ACHN (cell line): Measurements from ENCODE around the gene DENND2D.

Source experiments
- DNase-seq: peaks from one replicate; pipeline ENCODE4 v3.0.0-alpha.2; 2015
- in situ Hi-C: cut with HindIII; loops from 2 replicates; pipeline ENCODE4 v1.10.0; 2017; ENCODE audit warnings: low sequenced_read_pairs, low pct_ligation_motif_present, low pct_unique_long_range_greater_than_20kb

Gene DENND2D

GRCh38 chr1:111192074-111192473 is 8.4 kb downstream of the DENND2D start:
- in situ Hi-C loops = no loop called here
- DNase-seq = no peak

DNA sequence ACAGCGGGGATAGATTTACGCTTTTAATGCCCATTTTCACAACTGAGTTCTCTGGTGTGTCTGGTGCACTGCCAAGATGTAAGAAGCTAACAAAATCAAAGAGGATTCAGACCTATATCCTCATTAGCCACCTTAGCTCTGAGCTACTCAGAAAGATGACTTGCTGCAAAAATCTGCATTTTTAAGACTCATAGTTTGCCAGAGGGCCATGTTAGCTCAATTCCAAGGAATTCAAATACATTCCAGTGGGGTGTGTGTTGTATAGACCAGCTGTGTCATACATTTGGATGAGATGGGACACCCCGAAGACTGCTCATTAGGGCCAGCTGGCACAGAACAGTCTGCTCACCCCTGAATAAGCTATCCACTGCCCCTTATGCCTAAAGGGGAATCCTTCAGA is 8.9 kb downstream of the DENND2D start:
- no peak for DNase-seq
- in situ Hi-C loops = no loop called here

GRCh38 chr1:111190931-111191451 is 9.5 kb downstream of the DENND2D start:
- in situ Hi-C loops = no loop called here
- no peak for DNase-seq

DNA sequence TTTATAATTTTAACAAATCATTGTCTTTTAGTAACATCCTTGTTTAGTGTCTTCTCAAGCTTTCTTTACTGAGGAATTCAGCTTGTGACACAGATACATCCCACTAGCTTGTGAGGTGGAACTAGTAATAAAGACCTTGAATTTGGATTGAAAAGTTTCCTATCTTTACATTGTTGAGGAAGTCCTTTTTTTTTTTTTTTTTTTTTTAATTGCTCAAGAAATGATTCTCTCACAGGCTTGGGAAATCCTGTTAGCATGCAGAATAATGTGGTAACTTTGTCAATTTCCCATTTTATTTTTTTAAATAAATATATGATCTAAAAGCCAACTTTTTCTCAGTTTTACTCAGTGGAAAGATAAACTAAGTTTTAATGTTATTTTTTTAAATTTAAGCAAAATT is 15.8 kb downstream of the DENND2D start:
- in situ Hi-C loops = no loop called here
- no peak for DNase-seq

DNA sequence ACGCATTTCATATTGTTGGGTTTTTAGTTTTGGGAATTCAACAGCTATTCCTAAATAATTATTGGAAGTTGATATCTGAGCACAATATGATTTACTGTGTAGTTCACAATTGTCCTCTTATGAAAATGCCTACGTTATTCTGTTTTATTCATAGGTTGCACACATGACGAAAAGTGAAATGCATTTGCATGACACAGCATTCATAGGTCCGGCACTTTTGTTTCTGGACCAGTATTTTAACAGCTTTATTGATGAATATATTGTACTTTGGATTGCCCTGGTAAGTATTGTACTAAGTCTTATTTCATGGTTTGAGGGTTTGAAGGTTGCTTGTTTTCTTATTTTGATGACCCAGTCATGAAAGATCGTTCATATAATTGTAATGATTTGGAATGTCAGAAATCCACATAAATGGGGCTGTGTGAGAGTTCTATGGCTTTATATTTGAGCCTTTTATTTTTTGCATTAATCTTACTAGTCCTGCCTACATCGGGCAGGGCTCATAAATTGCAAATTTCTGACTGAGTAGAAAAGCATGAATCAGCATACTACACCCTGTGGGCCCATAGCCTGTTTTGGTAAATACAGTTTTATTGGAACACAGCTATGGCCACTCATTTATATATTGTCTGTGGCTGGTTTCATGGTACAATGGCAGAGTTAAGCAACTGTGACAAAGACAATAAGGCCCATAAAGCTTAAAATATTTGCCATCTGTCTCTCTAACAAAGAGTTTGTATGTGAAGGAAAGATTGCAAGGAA is 17.0 kb downstream of the DENND2D start:
- DNase-seq = no peak
- in situ Hi-C loops = no loop called here

DNA sequence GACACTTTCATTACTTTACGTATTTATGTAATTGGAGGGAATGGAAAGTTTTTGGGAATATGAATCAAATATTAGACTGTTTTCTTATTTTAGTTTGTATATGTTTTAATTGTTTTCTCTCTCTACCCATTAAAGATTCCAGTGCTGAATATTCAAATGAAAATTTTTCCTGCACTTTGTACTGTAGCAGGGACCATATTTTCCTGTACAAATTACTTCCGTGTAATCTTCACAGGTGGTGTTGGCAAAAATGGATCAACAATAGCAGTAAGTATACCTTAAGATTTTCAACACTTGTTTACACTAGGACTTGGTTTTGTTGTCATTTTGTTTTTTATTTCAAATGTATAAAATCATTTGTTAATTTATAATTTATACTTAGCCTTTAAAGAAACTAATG is 18.4 kb downstream of the DENND2D start:
- in situ Hi-C loops = no loop called here
- DNase-seq = no peak

- in situ Hi-C loops = no loop called here
- no peak for DNase-seq
Measured at GRCh38 chr1:111179968-111180533, 20.4 kb downstream of the DENND2D start.

DNA sequence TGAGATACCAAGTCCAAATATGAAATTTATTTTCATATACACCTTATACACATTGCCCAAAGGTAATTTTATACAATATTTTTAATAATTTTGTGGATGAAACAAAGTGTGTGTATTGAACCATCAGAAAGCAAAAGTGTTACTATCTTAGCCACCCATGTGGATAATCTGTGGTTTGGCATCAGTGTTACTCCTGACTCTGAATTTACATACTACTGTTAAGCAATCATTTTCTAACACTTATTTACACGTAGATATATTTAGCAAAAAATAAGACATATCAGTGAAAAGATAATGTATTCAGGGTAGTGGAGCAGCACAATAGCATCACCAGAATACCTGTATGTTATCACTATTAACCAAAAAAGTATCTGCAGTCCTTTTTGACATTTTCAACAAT is 23.8 kb downstream of the DENND2D start:
- peak; percentile 23 for DNase-seq
- in situ Hi-C loops = no loop called here

- in situ Hi-C loops = no loop called here
Measured at GRCh38 chr1:111175349-111175748, 25.1 kb downstream of the DENND2D start.

GRCh38 chr1:111174070-111174469 is 26.4 kb downstream of the DENND2D start:
- no peak for DNase-seq
- in situ Hi-C loops = no loop called here

More at GRCh38 chr1:111175349-111175748, 25.1 kb downstream of the DENND2D start:
- DNase-seq = no peak

GRCh38 chr1:111172463-111172862 is 28.0 kb downstream of the DENND2D start:
- no peak for DNase-seq
- in situ Hi-C loops = no loop called here

- DNase-seq = no peak
- in situ Hi-C loops = no loop called here
Measured at GRCh38 chr1:111164151-111164550, 36.3 kb downstream of the DENND2D start.

- in situ Hi-C loops = no loop called here
Measured at GRCh38 chr1:111163363-111163762, 37.1 kb downstream of the DENND2D start.

DNA sequence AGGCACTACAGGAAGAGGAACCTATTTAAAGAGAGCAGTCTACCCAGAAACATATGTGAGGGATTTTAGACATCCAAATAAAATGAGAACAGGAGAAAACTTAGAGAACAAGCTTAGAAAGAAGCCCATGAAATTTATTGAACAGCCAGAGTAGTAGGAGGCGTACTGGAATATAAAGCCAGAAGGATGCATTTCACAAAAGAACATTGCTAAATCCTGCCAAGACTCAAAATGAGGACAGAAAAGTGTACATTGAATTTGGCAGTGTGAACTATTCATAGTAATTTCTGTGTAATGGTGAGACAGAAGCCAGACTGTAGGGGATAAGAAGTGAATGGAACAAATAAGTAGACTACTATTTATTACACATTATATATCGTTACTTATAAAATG is 38.0 kb downstream of the DENND2D start:
- in situ Hi-C loops = no loop called here
- no peak for DNase-seq

More at GRCh38 chr1:111163363-111163762, 37.1 kb downstream of the DENND2D start:
- no peak for DNase-seq

DNA sequence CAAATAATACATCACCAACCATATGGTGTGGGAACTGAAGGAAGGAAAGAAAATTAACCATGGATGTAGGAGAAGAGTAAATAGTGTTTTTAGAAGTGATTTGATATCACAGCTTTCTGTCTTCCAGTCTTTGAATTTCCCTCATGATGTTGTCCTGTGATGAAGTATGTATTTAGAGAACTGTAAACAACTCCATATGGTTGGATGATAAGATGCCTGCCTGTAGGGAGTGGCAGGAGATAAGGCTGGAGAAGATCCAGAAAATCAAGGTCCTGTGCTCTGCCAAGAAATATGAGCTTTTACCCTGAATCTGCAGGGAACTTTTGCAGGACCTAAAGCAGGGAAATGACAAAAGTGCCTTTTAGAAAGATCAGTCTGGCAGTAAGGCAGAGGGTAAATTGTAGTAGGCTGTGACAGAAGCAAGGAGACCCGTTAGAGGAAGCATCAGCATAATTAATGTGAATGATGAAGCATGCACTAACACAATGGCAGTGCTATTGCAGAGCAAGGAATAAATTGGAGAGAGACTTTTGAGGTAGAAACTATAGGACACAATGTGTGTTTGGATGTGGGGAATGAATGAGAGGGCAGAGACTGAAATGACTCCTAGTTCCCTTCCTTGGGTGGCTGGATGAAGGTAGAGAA is 38.5 kb downstream of the DENND2D start:
- DNase-seq = no peak

DNA sequence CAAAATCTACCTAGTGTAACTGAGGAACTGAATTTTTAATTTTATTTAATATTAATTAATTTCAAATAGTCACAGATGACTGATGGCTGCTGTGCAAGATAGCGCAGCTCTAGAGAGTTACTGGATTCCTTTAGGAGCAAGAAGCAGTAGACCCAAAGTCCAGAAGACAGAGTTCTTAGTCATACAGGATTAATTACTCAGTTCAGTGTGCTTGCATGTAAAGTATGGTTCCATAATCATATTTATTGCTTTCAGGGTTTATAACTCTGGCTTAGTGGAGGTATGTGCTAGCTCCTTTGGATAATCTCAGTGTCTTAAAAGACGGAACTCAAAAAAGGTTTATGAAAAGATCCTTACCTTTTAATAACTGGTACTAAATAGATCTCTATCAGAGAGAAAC is 43.0 kb downstream of the DENND2D start:
- in situ Hi-C loops = no loop called here

More for the DNA sequence above, 38.5 kb downstream of the DENND2D start:
- in situ Hi-C loops = no loop called here

GRCh38 chr1:111154021-111154999 is 46.1 kb downstream of the DENND2D start:
- in situ Hi-C loops = no loop called here
- DNase-seq = no peak

More for the DNA sequence above, 43.0 kb downstream of the DENND2D start:
- DNase-seq = no peak

- in situ Hi-C loops = no loop called here
- no peak for DNase-seq
Measured at GRCh38 chr1:111151838-111152237, 48.6 kb downstream of the DENND2D start.
